Kidney glomerular epithelial cell (primary cell): ENCODE measurements around the gene DNPEP.
"Not testable (repeated sequence)": the region's sequence is repeated elsewhere in the genome, so short reads cannot be mapped to it uniquely, and the experiment has no call there.

Experiments
- DNase-seq: peaks from one replicate; lab custom pipeline; 2025; lab: John Stamatoyannopoulos, UW

Gene DNPEP

GRCh38 chr2:219401606-219402005 lies 13.9 kb upstream of the DNPEP start:
- DNase-seq: no peak

GRCh38 chr2:219400562-219400961 lies 12.8 kb upstream of the DNPEP start:
- no peak for DNase-seq

- DNase-seq: no peak
Measured at GRCh38 chr2:219399716-219400478, 12.2 kb upstream of the DNPEP start.

- DNase-seq: no peak
Measured at GRCh38 chr2:219398721-219399363, 11.1 kb upstream of the DNPEP start.

GRCh38 chr2:219396863-219397457 lies 9.2 kb upstream of the DNPEP start:
- DNase-seq: no peak

GRCh38 chr2:219395609-219396008 lies 7.9 kb upstream of the DNPEP start:
- no peak for DNase-seq

- DNase-seq: not testable (repeated sequence)
Measured at GRCh38 chr2:219395056-219395455, 7.3 kb upstream of the DNPEP start.

- DNase-seq: no peak
Measured at GRCh38 chr2:219392754-219393153, 5.0 kb upstream of the DNPEP start.

- no peak for DNase-seq
Measured at GRCh38 chr2:219388907-219389156, 1.1 kb upstream of the DNPEP start.

GRCh38 chr2:219388121-219388906 lies 602 bp upstream of the DNPEP start:
- DNase-seq: peak; percentile 92

GRCh38 chr2:219386532-219387280 lies 1.0 kb downstream of the DNPEP start:
- DNase-seq: no peak

GRCh38 chr2:219385958-219386520 lies 1.7 kb downstream of the DNPEP start:
- DNase-seq: no peak

- no peak for DNase-seq
Measured at GRCh38 chr2:219384859-219385258, 2.9 kb downstream of the DNPEP start.

- DNase-seq: no peak
Measured at GRCh38 chr2:219384083-219384713, 3.5 kb downstream of the DNPEP start.

- no peak for DNase-seq
Measured at GRCh38 chr2:219381448-219381847, 6.3 kb downstream of the DNPEP start.

- DNase-seq: no peak
Measured at GRCh38 chr2:219380926-219381325, 6.8 kb downstream of the DNPEP start.

- DNase-seq: no peak
Measured at GRCh38 chr2:219378163-219378851, 9.4 kb downstream of the DNPEP start.

- no peak for DNase-seq
Measured at GRCh38 chr2:219369447-219369861, 18.3 kb downstream of the DNPEP start.

GRCh38 chr2:219368690-219369191 lies 19.0 kb downstream of the DNPEP start:
- DNase-seq: peak; percentile 66

- peak; percentile 1 for DNase-seq
Measured at GRCh38 chr2:219362524-219363164, 25.1 kb downstream of the DNPEP start.
